Activated effector memory CD4-positive, alpha-beta T cell treated with Interleukin-2 at 50 U/mL for 16 hours (primary cell): ENCODE data around the gene ZNF311.
"Not testable (repeated sequence)": the region's sequence is repeated elsewhere in the genome, so short reads cannot be mapped to it uniquely, and the experiment has no call there.

Source experiments
- DNase-seq: peaks from one replicate; pipeline ENCODE4 v3.0.0-alpha.2; 2020

The ZNF311 gene

DNA sequence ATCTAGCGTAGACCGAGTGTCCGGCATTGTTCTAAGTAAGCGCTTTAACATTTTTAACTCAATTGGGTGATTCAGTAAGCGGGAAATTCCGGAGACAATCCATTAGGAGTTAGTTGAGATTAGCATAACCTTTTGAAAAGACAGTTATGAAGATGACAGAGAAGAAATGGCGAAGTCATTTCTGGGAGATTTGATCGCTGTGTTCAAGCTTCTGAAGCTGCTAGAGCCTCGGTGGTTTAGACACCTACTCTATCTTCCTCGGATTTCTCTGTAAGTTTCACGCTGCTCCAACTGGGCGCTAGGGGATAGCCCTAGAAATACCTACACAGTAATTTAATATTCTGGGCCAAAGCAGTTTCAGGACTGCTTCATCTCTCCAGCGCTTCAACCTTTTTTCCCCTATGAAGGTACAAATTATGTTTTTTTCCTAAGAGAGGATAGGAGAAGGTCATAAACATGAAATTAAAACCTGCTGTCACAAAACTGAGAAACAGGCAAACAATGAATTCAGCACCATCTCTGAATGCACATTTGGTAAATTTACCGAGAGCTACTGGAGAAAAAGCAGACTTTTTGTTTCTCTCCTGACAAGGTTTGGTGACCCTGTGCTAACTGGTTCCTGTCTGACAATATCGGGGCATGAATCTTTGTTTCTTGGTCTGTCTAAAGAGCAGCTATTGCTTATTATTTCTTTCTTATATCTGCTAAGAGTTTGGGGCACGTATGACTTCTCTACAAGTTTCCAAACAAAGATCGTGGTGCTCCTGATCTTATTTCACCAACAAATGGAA lies 22.4 kb downstream of the ZNF311 start:
- DNase-seq, result no peak

DNA sequence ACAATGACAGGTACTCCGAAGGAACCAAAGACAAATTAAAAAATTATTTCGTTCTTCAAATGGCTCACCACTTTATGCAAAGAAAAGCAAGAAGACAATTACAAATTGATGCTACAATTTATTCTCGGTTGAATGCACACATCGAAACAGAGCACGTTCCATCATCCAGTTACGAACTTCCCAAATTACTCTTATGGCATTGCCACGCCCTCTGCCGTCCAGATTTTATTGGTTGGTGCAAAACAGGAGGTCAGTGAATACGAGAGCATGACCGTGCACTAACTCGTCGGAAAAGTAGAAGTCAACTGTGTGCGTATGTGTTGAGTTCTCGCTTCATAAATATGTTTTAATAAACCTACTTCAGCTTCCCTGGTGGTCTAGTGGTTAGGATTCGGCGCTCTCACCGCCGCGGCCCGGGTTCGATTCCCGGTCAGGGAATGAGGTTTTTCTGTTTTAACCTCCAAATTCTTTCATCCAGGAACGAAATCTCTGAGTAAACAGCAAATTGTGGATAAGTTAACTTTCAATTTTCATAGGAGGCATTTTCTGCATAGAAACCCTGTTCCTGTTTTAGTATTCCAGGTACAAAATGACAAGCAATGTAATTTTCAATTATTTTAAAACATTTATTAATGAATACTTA lies 23.2 kb downstream of the ZNF311 start:
- peak; percentile 44 for DNase-seq

DNA sequence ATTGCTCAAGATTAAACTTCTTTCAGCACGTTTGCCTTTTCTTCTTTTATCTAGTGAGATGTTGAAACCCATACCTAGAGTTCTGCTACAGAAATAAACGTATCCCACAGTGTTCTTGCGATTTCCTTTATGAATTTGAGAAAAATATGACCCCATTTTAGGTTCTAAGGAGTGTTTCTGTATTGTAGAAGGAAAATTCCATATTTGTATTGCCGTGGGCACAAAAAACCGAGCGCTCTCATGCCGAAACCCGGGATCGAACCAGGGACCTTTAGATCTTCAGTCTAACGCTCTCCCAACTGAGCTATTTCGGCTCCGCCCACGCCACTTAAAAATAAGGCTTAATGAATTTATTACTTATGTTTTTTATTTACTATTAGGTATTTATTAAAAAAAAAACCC lies 23.7 kb downstream of the ZNF311 start:
- peak; percentile 45 for DNase-seq

DNA sequence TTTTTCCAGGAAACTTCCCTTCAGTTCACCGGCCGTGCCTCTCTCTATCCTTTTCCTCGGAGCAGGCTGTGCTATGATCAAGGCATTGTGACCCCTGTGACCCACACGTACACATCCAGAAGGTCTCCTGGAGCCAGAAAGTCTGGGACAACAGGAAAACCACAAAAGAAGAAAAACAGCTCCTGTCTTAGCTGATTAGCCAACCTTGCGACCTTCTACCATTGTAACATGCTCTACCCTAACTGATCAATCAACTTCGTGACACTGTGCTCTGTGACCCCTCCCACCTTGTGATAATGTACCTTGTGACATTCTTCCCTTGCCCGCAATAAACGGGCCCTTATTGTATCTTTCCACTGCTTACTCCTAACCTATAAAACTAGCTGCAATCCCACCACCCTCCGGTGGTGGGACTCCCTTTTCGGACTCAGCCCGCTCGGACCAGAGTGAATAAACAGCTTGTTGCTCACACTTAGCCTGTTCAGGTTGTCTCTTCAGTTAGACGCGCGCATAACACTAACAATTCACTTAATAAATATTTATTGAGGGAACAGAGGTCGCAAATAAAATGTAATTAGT lies 24.2 kb downstream of the ZNF311 start:
- DNase-seq, result no peak

DNA sequence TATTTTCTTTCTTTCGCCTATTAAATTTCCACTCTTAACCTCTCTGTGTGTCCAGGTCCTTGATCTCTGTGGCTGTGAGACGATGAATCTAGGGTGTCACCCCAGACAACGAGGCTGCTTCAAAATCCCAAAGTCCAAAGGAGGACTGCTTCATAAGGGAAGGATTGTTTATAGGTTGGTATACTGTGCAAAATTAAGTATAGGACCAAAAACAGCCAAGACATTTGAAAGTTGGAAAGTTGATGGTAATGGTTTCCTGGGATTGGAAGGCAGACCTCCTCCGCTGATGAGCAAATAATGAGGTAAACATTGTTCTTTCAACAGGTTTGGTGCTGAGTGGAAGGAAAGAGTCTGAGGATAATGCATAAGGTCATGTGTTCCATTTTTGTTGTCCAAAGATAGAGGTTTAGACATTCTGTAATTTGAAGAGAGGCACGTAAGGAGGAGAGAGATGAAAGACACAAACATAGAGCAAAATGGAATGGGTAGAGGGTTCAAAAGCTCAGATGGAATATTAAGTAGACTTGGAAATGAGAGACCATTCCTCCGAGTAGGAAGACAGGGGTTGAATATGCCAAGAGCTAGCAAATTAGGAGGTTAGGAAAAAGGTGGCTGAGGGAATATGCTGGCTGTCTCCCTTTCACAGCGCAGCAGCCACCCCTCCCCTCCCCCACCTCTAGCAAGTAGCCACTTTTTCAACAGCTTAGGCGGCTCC lies 24.8 kb downstream of the ZNF311 start:
- no peak for DNase-seq

DNA sequence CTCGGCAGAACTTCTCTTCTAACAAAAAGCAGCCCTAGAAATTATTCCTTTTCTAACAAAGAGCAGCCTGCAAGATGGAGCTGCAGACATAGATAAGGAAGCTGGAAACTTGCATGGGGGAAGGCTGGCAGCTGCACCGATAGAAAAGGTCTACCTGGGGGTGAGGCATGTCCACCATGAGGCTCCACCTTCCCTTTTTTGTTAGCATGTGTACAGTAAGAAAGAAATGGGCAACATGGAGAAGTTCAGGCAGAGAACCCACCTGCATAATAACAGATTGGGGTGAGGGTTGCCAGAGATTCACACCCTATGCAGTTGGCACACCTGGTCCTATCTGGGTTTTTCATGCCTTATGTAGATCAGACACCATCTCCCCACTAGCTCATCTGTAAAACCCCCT lies 25.4 kb downstream of the ZNF311 start:
- no peak for DNase-seq

DNA sequence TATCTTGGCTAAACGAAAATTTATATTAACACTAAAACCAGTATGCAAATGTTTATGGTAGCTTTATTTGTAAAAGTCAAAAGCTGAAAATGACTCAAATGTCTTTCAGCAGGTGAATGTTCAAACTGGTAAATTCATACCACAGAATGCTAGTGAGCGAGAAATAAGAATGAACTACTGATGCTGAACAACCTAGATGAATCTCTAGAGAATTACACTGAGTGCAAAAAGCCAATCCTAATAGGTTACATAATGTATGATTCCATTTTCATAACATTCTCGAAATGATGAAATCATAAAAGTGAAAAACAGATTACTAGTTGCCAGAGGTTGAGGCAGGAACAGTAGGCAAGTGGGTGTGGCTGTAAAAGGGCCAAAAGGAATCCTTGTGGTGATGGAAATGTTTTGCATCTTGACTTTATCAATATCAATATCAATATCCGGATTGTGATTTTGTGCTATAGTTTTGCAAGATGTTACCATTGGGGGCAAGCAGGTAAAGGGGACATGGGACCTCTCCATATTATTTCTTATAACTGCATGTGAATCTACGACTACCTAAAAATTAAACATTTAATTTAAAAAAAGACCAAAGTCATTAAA lies 26.1 kb downstream of the ZNF311 start:
- no peak for DNase-seq

DNA sequence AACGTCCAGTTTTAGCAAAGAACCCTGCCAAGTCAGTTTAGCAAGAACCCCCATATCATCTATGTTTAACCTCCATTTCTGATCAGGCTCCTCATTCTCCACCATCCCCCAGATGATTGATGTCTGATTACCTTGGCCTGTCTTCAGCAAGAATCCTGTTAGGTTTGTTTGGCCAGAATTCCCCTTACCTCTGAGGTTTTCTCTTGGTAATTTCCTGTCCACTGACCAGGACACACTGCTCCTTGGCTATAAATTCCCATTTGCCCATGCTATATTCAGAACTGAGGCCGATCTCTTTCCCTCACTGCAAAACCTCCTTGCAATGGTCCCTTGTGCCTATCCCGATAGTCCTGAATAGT lies 27.0 kb downstream of the ZNF311 start:
- no peak for DNase-seq

DNA sequence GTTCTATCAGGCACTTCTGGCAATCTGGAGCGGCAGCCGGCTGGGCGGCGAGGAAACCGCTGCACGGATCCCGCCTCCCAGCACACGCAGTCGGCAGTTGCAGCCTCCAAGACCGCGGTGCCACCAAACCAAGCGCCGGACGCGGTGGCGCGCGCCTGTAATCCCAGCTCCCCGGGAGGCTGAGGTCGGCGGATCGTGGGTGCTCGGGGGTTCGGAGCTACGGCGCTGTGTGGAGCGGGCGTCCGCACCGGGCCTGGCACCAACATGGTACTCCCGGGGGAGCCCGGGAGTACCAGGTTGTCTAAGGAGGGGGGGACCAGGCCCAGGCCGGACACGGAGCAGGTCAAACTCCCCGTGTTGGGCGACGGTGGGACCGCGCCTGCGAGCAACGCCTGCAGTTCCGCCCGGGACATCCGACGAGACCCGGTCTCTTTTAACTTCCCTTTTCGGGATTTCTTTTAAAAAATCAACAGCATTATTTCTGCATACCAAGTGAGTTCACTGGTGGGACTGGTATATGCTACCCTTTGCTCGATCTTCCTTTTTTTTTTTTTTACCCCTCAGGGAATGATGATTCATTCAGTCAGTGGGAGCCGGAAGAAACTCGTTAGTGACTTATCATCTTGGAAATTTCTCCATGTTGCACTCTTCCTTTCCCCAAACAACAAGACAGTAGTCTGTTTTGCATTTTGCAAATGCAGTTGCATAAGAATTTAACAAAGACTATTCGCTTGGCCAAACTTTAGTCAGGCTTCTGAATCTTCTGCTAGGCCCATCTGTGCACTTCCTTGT lies 27.6 kb downstream of the ZNF311 start:
- DNase-seq, result no peak

DNA sequence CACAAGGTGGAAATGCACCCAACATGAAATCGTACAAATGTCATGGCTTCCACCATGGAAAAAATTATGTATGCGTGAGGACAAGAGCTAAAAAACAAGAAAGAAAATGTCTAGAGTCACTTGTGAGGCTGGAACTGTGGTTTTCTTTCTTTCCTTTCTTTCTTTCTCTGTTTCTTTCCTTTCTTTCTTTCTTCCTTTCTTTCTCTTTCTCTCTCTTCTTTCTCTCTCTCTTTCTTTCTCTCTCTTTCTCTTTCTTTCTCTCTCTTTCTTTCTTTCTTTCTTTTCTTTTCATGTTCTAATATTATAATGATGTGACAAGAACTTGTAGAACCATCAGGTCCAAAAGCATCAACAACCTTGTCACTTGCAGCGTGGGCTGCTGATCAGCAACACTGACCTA lies 28.4 kb downstream of the ZNF311 start:
- no peak for DNase-seq

DNA sequence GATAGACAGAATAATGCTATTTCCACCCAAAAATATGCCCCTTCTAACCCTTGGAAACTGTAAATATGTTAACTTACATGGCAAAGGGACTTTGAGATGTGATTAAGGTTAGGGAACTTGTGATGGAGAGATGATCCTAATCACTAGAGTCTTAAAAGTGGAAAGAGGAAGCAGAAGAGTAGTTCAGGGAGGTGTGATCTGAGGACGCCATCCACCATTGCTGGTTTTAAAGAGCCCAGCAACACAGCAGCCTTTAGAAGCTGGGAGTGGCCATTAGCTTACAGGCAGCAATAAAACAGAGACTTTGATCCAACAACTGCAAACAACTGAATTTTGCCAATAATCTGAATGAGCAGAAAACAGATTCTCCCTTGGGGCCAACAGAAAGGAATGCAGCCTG lies 30.6 kb downstream of the ZNF311 start:
- DNase-seq, result no peak

DNA sequence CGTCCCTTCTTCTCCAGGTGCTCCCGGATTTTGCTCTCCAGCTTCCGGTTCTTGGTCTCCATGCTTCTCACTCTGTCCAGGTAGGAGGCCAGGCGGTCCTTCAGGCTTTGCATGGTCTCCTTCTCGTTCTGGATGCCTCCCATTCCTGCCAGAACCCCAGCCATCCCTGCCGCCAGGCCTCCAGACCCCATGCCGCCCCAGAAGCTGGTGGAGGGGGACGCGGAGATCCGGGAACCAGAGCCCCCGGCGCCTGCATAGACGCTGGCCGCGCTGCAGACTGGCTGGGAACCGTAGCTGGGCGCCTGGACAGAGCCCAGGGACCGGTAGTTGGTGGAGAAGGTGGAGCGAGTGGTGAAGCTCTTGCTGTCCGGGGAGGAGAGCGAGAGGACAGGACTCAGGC lies 35.1 kb downstream of the ZNF311 start:
- DNase-seq, result not testable (repeated sequence)

DNA sequence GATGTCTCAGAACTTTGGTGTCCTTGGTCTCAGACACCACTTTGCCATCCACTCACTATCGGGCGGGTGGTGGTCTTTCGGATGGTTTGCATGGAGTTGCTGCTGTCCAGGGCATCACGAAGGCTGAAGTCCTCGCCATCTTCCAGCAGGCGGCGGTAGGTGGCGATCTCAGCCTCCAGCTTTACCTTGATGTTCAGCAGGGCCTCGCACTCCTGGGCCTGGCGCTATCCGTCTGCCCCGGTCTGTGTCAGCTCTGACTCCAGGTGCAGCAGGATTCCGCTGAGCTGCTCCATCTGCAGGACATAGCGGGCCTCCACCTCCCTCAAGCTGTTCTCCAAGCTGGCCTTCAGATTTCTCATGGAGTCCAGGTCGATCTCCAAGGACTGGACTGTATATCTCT lies 36.0 kb downstream of the ZNF311 start:
- DNase-seq, result no peak

DNA sequence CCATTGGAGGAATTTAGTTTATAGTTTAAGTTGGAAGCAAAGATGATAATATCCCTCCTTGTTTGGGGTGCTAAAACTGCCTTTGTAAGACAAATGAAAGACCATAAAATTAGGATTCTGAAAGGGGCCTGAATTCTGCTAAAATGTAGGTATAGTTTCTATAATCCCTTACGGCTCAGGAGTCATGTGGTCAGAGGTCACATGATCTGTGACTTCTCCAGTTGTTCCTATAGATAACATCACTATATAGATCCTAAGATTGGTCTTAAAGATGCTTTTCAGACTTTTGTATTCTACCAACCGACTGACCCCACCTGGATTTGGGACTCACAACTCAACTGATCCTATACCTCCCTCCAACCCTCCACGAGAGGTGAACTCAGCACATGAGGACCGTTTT lies 36.6 kb downstream of the ZNF311 start:
- no peak for DNase-seq

DNA sequence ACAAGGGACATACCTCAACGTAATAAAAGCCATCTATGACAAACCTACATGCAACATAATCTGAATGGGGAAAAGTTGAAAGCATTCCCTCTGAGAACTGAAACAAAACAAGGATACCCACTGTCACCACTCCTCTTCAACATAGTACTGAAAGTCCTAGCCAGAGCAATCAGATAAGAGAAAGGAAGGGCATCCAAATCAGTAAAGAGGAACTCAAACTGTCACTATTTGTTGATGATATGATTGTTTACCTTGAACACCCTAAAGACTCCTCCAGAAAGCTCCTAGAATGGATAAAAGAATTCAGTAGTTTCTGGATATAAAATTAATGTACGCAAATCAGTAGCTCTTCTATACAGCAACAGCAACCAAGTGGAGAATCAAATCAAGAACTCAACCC lies 39.4 kb downstream of the ZNF311 start:
- DNase-seq, result no peak

DNA sequence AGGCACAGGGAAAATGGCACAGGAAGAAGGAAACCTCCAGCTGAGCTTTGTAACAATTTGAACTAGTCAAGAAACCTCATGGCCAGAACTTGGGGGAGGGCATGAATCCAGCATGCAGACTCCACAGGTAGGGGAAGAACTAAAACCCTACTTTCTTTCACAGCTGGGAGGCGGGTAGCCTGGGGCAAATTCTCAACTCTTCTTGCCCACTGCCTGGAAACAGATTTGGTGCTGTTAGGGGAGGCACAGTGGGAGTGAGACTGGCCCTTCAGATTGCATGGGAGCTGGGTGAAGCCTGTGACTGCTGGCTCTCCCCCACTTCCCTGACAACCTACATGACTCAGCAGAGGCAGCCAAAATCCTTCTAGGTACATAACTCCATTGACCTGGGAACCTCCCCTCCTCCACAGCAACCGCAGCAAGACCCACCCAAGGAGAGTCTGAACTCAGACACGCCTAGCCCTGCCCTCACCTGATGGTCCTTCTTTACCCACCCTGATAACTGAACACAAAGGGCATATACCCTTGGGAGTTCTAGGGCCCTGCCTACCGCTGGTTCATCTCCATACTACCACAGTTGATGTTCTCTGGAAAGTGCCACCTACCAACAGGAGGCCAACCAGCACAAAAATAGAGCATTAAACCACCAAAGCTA lies 44.1 kb downstream of the ZNF311 start:
- no peak for DNase-seq

DNA sequence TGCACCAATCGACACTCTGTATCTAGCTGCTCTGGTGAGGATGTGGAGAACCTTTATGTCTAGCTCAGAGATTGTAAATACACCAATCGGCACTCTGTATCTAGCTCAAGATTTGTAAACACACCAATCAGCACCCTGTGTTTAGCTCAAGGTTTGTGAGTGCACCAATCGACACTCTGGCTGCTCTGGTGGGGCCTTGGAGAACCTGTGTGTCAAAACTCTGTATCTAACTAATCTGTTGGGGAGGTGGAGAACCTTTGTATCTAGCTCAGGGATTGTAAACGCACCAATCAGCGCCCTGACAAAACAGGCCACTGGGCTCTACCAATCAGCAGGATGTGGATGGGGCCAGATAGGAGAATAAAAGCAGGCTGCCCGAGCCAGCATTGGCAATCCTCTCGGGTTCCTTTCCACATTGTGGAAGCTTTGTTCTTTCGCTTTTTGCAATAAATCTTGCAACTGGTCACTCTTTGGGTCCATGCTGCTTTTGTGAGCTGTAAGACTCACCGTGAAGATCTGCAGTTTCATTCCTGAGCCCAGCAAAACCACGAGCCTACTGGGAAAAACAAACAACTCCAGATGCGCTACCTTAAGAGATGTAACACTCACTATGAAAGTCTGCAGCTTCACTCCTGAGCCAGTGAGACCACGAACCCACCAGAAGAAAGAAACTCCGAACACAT lies 46.4 kb downstream of the ZNF311 start:
- DNase-seq, result not testable (repeated sequence)

DNA sequence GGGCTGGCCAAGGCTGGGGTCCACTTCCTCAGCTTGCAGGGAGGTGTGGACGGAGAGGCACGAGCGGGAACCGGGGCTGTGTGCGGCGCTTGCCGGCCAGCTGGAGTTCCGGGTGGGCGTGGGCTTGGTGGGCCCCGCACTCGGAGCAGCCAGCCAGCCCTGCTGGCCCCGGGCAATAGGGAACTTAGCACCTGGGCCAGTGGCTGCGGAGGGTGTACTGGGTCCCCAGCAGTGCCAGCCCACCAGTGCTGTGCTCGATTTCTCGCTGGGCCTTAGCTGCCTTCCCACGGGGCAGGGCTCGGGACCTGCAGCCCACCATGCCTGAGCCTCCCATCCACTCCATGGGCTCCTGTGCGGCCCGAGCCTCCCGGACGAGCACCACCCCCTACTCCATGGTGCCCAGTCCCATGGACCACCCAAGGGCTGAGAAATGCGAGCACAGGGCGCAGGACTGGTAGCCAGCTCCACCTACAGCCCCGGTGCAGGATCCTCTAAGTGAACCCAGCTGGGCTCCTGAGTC lies 47.3 kb downstream of the ZNF311 start:
- not testable (repeated sequence) for DNase-seq

DNA sequence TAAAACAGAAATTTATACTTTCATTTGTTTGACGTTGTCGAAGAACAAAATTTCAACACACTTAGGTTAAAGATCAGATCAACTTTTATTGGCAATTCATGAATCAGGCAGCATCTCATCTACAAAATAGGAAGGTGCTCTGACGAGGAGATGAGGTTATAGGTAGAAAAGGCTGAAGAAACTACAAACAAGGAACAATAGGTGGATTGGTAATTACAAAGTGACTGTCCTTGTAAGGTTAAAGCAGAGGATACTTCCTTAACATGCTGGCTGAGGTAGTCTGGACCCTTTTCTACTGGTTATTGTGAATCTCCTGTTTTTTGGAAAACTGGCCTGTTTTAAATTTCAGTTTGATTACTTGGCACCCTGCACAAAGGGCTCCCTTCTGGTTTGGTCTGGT lies 48.8 kb downstream of the ZNF311 start:
- DNase-seq, result no peak

DNA sequence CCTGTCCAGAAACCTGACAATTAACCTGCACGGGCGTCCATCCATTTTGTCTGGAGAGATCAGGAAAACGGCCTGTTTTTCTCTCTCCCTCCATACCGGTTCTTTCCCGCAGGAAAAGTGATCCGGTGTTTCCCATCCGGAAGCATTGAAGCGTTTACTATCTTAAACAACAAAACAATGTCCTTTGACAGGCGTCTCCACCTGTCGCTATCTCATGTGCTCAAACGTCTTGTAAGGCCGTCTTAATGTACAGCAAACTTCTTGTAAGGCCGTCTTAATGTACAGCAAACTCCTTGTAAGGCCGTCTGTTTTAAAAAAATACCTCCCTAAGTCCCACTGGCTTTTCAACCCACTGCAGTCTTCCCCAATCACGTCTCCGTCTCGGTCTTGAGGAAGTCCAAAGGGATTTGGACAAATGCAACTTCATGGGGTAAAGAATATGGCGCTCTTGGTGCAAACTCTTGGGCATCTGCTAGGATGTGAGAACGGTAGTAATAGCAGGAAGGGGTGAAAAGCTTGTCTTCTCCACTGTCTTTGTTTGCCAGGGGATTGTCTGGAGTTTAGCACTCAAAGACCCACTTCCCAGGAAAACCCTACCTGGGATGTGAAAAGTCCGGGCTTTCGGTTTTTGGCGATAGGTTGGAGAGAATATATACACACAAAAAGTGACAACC lies 51.4 kb downstream of the ZNF311 start:
- DNase-seq, result no peak
